PC-3 (cell line): Measurements from ENCODE around the gene VPS52. TPM values are rescaled to one million over a fixed set of nuclear protein-coding genes. Genes with fewer than 3 reads are reported as not detected.
"Not testable (repeated sequence)": the region's sequence is repeated elsewhere in the genome, so short reads cannot be mapped to it uniquely, and the experiment has no call there.

Source experiments
- ATAC-seq: fragments of 200-7000 bp; cut with Tn5 transposase; 2 replicates; pipeline ENCODE4 v1.9.1; 2020; ENCODE audit warnings: mild to moderate bottlenecking, moderate library complexity
- BruUV-seq: library from RNA; stranded (reverse); fragments of 400-500 nt; replicated peaks from 2 replicates; lab custom pipeline; 2021; lab: Mats Ljungman, UMichigan
- CTCF ChIA-PET: fragments of 300-600 bp; sonication (Branson Sonifier 250); formaldehyde crosslinking; loops from one replicate; lab custom pipeline; 2022; ENCODE audit warnings: antibody characterized with exemption; lab: Charles Lee
- POLR2A ChIA-PET: fragments of 300-600 bp; sonication (Branson Sonifier 250); formaldehyde crosslinking; loops from one replicate; lab custom pipeline; 2022; ENCODE audit warnings: antibody characterized with exemption; ENCODE audit not compliant: unreplicated experiment; lab: Charles Lee
- DNase-seq: peaks from one replicate; pipeline ENCODE4 v3.0.0-alpha.2; 2015
- H2AFZ ChIP-seq: fragments of 300-600 bp; sonication (generic); 2 replicates; pipeline ENCODE4 v1.6.0; 2016; ENCODE audit warnings: antibody characterized with exemption, low read length
- H3F3A ChIP-seq: fragments of 300-600 bp; sonication (generic); one replicate; pipeline ENCODE4 v1.6.0; 2017; ENCODE audit warnings: antibody characterized with exemption, low read length, control low read depth, mild to moderate bottlenecking; ENCODE audit not compliant: unreplicated experiment
- H3K27ac ChIP-seq: fragments of 300-600 bp; sonication (generic); 2 replicates; pipeline ENCODE4 v1.5.1; 2016; ENCODE audit warnings: mild to moderate bottlenecking, low read length
- H3K27me3 ChIP-seq: fragments of 300-600 bp; sonication (generic); 2 replicates; pipeline ENCODE4 v1.6.1; 2016; ENCODE audit warnings: low read length, mixed read lengths
- H3K36me3 ChIP-seq: fragments of 300-600 bp; sonication (generic); 2 replicates; pipeline ENCODE4 v1.6.1; 2016; ENCODE audit warnings: low read depth, mixed run types, low read length, mixed read lengths
- H3K4me1 ChIP-seq: fragments of 300-600 bp; sonication (generic); 2 replicates; pipeline ENCODE4 v1.5.1; 2016; ENCODE audit warnings: low read length; ENCODE audit not compliant: insufficient read depth
- H3K4me2 ChIP-seq: fragments of 300-600 bp; sonication (generic); 2 replicates; pipeline ENCODE4 v1.6.0; 2016; ENCODE audit warnings: low read length
- H3K4me3 ChIP-seq: fragments of 300-600 bp; sonication (generic); 2 replicates; pipeline ENCODE4 v1.5.1; 2016; ENCODE audit warnings: mild to moderate bottlenecking, low read length, mixed read lengths
- H3K79me2 ChIP-seq: fragments of 300-600 bp; sonication (generic); 2 replicates; pipeline ENCODE4 v1.6.1; 2017; ENCODE audit warnings: low read length, mixed read lengths
- H3K9ac ChIP-seq: fragments of 300-600 bp; sonication (generic); 2 replicates; pipeline ENCODE4 v1.6.0; 2016; ENCODE audit warnings: mild to moderate bottlenecking, low read length
- H3K9me2 ChIP-seq: fragments of 300-600 bp; sonication (generic); replicated peaks from 2 replicates; pipeline ENCODE4 v1.6.1; 2016; ENCODE audit warnings: mixed run types, low read length, mixed read lengths
- H3K9me3 ChIP-seq: fragments of 300-600 bp; sonication (generic); 2 replicates; pipeline ENCODE4 v1.6.1; 2016; ENCODE audit warnings: low read length, mixed read lengths
- H4K20me1 ChIP-seq: fragments of 300-600 bp; sonication (generic); 2 replicates; pipeline ENCODE4 v1.6.1; 2016; ENCODE audit warnings: low read length, mixed read lengths
- EZH2 ChIP-seq: fragments of 300-600 bp; sonication (generic); IDR thresholded peaks from one replicate; pipeline ENCODE4 v1.6.1; 2017; ENCODE audit warnings: antibody characterized with exemption, mild to moderate bottlenecking, low read length; ENCODE audit not compliant: unreplicated experiment
- EZH2phosphoT487 ChIP-seq: fragments of 300-600 bp; sonication (generic); IDR thresholded peaks from 2 replicates; pipeline ENCODE4 v1.6.1; 2018; ENCODE audit warnings: mild to moderate bottlenecking, antibody characterized with exemption, low read length, borderline replicate concordance
- intact Hi-C: fragments of 100-400 bp; cut with micrococcal nuclease; formaldehyde crosslinking; loops from 2 replicates; pipeline ENCODE4 v1.9.0; 2023
- total RNA-seq: library from RNA; depleted of rRNA; stranded (reverse); fragments of >200 nt; gene quantifications from 2 replicates; pipeline ENCODE4 v1.2.3, GENCODE V29; 2014
- TF ChIP-seq, protein P1 (sequence below): fragments of 300-600 bp; sonication (generic); conservative IDR thresholded peaks from 2 replicates; pipeline ENCODE4 v1.5.1; 2017; ENCODE audit warnings: antibody characterized with exemption, low read depth, mild to moderate bottlenecking, low read length

Gene VPS52
- total RNA-seq, 1 experiment from 2014 or later, result 33.7 TPM

DNA sequence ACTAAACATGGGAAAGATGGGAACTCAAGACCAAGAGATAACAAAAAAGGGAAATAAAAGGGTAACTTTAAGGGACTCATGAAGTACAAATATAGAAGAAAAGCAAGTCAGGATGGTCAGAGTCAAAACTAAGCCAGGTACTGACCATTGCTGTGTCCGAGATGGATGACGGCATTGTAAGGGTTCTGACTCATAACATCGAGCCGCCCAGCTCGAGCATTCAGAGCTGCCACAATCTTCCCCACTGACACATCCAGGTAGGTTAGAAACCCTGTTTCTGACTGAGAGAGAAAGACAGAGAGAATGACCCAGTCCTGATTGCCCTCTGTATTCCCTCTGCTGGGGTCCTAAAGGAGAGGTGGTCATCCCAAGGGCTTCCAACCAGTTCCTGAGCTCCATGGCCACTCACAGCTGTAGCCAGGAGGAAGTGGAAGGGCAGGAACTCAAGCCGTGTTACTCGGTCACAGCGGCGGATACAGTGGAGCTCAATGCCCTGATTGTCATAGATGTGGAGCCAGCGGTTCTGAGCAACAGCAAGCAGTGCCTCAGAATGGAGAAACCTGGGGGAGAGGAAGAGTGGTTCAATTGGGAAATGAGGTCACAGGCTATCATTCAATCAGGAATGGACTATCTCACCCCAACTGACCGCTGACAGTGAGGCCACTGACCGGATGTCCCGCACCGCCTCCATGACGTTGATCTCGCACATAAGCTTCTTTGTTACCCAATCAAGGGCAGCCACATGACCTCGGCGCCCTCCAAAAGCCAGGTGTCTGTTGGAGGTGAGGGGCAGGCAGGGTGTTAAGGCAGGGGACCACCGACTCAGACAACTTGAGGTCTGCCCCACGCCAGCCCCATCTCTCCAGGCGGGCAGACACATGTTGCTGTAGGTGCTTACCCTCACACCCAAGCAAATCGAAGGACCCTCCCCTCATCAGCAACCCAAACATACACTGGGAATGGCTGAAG, 15.6 kb upstream of the VPS52 start:
- Histone ChIP-seq H2AFZ (no peak overlapping the region), H3K4me3 (0 out of 2 replicates have a peak overlapping the region, but pooled peaks have one; percentile 97), H3K36me3 (peaks cover 43% of the 10 kb centered on the region), H3K9me2 (no peaks in the 10 kb centered on the region), H3K4me1 (peaks cover 17% of the 10 kb centered on the region), H3F3A (no peaks in the 10 kb centered on the region), H3K79me2 (peaks cover 52% of the 10 kb centered on the region), H3K27me3 (no peaks in the 10 kb centered on the region), H3K9ac (no peak overlapping the region), H3K27ac (no peak overlapping the region), H3K9me3 (no peaks in the 10 kb centered on the region), H3K4me2 (peak overlapping the region; percentile 98; the same call in 1 of the 2 replicates), H4K20me1 (no peaks in the 10 kb centered on the region)
- DNase-seq (no peak), ATAC-seq (no peak)
- intact Hi-C loops, result no loop called here
- BruUV-seq, result no TSS peak
- CTCF ChIA-PET, result no interaction called here
- POLR2A ChIA-PET, result no interaction called here
- TF ChIP-seq, protein P1, sequence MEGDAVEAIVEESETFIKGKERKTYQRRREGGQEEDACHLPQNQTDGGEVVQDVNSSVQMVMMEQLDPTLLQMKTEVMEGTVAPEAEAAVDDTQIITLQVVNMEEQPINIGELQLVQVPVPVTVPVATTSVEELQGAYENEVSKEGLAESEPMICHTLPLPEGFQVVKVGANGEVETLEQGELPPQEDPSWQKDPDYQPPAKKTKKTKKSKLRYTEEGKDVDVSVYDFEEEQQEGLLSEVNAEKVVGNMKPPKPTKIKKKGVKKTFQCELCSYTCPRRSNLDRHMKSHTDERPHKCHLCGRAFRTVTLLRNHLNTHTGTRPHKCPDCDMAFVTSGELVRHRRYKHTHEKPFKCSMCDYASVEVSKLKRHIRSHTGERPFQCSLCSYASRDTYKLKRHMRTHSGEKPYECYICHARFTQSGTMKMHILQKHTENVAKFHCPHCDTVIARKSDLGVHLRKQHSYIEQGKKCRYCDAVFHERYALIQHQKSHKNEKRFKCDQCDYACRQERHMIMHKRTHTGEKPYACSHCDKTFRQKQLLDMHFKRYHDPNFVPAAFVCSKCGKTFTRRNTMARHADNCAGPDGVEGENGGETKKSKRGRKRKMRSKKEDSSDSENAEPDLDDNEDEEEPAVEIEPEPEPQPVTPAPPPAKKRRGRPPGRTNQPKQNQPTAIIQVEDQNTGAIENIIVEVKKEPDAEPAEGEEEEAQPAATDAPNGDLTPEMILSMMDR, result no peak
- TF ChIP-seq EZH2phosphoT487 (no peak), EZH2 (no peak)

DNA sequence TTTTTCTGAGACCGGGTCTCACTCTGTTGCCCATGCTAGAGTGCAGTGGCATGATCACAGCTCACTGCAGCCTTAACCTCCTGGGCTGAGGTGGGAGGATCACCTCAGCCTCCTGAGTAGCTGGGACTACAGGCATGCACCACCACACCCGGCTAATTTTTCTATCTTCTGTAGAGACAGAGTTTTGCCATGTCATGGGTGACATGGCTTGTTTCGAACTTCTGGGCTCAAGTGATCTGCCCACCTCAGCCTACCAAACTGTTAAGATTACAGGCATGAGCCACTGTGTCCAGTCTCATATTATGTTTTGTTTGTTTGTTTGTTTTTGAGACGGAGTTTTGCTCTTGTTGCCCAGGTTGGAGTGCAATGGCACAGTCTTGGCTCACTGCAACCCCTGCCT, 13.5 kb upstream of the VPS52 start:
- DNase-seq, H3F3A ChIP-seq, H2AFZ ChIP-seq, BruUV-seq, H4K20me1 ChIP-seq, H3K27me3 ChIP-seq, ATAC-seq, CTCF ChIA-PET, H3K27ac ChIP-seq, H3K9me3 ChIP-seq, H3K9me2 ChIP-seq, H3K4me2 ChIP-seq, intact Hi-C loops, H3K9ac ChIP-seq, H3K4me3 ChIP-seq: not testable (repeated sequence)
- H3K4me1 ChIP-seq, result peaks cover 12% of the 10 kb centered on the region
- peaks cover 34% of the 10 kb centered on the region for H3K79me2 ChIP-seq
- peaks cover 38% of the 10 kb centered on the region for H3K36me3 ChIP-seq
- POLR2A ChIA-PET, result interaction anchor here (1.1 kb wide), 1 partner anchor 32 kb away, joined by 6 read pairs; the partner anchor contains the start of gene ZBTB22

GRCh38 chr6:33280539-33280938, 8.9 kb upstream of the VPS52 start:
- Histone ChIP-seq H3K9ac (no peak overlapping the region), H3K27ac (no peak overlapping the region), H3K79me2 (peaks cover 3% of the 10 kb centered on the region; the same call in 1 of the 2 replicates), H4K20me1 (peaks cover 4% of the 10 kb centered on the region; the same call in 1 of the 2 replicates), H3K36me3 (peaks cover 24% of the 10 kb centered on the region), H3F3A (peaks cover 10% of the 10 kb centered on the region), H3K4me3 (no peak overlapping the region), H3K4me1 (peaks cover 18% of the 10 kb centered on the region), H3K9me3 (no peaks in the 10 kb centered on the region), H3K27me3 (no peaks in the 10 kb centered on the region), H3K4me2 (no peak overlapping the region), H2AFZ (no peak overlapping the region), H3K9me2 (no peaks in the 10 kb centered on the region)
- DNase-seq (no peak), ATAC-seq (no peak)
- intact Hi-C loops, result no loop called here
- CTCF ChIA-PET, result no interaction called here
- TF ChIP-seq EZH2, result no peak
- BruUV-seq, result no TSS peak
- POLR2A ChIA-PET, result interaction anchor here (0.6 kb wide), 1 partner anchor 311 kb away, joined by 3 read pairs; no protein-coding TSS in a partner anchor
